IPS-15b (cell line): Measurements from ENCODE around the gene GALNT8.

Experiments
- H3K27me3 ChIP-seq: one replicate; pipeline ENCODE4 v1.6.1; 2013; ENCODE audit warnings: low read length; ENCODE audit not compliant: control insufficient read depth, insufficient read depth
- H3K36me3 ChIP-seq: one replicate; pipeline ENCODE4 v1.6.1; 2013; ENCODE audit warnings: low read length; ENCODE audit not compliant: control insufficient read depth, insufficient read depth
- H3K4me1 ChIP-seq: one replicate; pipeline ENCODE4 v1.6.1; 2013; ENCODE audit warnings: mild to moderate bottlenecking, low read length; ENCODE audit not compliant: control insufficient read depth, insufficient read depth
- H3K4me3 ChIP-seq: one replicate; pipeline ENCODE4 v1.5.1; 2013; ENCODE audit warnings: low read depth, low read length
- H3K9ac ChIP-seq: one replicate; pipeline ENCODE4 v1.6.1; 2013; ENCODE audit warnings: low read depth, mild to moderate bottlenecking, low read length
- H3K9me3 ChIP-seq: one replicate; pipeline ENCODE4 v1.6.1; 2013; ENCODE audit warnings: mild to moderate bottlenecking, low read length; ENCODE audit not compliant: control insufficient read depth, insufficient read depth

GALNT8 gene

DNA sequence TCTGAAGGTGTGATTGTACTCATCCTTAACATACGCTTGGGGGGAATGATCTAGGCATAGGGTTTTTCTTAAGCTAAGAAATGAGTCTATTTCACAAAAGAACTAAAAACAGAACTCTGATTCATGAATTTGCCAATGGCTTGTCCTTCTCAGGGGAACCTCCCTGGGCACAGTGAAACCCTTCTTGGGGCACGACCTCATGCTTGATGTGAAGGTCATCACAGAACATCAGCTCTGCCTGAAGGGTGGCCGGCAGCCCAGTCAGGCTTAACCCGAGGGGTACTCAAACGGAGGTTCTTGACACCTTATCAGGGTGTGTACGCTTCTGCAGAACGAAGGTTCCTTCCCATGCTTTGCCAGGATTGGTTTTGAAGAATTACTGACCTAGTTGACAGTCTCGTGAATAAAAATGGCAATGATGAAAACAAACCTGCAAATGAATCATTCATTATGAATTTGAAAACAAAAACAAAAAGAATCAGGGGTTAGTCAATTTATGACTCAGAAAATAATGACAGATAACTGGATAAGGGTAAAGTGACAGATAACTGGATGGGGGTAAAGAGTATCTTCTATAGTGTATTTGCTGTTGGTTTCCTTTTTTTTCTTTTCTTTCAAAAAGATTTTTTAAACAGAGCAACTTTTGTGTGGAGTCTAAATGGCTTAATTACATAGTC, 86.4 kb downstream of the GALNT8 start:
- H3K4me3 ChIP-seq: no peak overlapping the region
- H3K9me3 ChIP-seq: no peaks in the 10 kb centered on the region
- H3K27me3 ChIP-seq: peaks cover 43% of the 10 kb centered on the region
- H3K9ac ChIP-seq: no peak overlapping the region
- no peaks in the 10 kb centered on the region for H3K36me3 ChIP-seq
- no peaks in the 10 kb centered on the region for H3K4me1 ChIP-seq

DNA sequence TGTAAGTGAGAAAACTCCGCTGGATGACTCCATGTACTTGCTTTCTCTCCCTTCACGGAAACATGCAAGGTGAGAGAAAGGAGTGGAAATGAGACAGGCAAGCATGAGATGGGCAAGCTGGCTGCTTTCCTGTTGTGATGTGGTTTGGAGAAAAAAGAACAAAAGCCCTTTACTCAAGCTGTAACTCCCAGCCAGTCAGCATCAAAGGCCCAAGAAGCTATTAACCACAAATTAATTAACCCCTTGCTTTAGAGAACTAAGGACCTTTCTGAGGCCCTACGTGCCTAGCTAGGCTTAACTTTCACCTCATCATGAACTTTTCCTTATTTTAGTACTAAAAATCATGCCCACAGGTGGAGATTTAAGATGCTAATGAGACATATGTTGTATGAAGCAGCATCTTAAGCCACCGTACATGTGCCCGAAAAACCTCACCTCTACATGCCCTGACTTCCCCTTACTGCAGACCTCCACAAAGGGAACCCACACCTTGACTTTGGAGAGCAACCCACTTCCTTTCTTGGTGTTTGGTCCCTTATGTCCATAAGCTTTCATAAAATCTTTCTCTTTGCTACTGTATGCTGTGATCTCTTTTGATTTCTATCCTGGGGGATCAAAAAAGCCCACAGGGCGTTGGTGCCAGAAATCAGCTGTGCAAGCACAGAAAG, 87.0 kb downstream of the GALNT8 start:
- no peaks in the 10 kb centered on the region for H3K36me3 ChIP-seq
- peaks cover 50% of the 10 kb centered on the region for H3K27me3 ChIP-seq
- H3K4me3 ChIP-seq: no peak overlapping the region
- H3K4me1 ChIP-seq: no peaks in the 10 kb centered on the region
- H3K9me3 ChIP-seq: no peaks in the 10 kb centered on the region
- no peak overlapping the region for H3K9ac ChIP-seq

GRCh38 chr12:4807813-4808212, 87.6 kb downstream of the GALNT8 start:
- H3K9me3 ChIP-seq: no peaks in the 10 kb centered on the region
- no peak overlapping the region for H3K4me3 ChIP-seq
- H3K9ac ChIP-seq: no peak overlapping the region
- H3K36me3 ChIP-seq: no peaks in the 10 kb centered on the region
- no peaks in the 10 kb centered on the region for H3K4me1 ChIP-seq
- peaks cover 51% of the 10 kb centered on the region for H3K27me3 ChIP-seq

DNA sequence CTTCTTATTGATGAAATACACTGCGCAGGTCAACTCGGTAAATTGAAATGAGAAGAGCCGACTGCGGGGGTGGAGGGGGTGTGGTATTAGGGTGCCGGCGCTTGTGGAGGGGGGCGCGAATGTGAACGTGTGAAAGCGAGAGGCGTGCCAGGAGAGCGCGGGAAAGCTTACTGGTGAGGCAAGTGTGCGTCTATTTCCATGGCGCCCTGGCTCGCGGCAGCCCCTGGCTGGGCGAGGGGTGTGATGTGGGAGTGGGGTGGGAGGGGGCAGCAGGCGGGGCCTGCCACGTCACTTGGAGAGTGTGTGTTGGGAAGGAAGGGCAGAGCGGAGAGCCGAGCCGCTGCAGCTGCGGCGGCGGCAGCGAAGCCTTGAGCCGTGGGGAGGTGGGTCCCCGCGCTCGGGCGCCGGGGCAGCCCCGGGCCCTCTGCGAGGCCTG, 88.8 kb downstream of the GALNT8 start:
- no peaks in the 10 kb centered on the region for H3K36me3 ChIP-seq
- H3K4me1 ChIP-seq: no peaks in the 10 kb centered on the region
- H3K27me3 ChIP-seq: peaks cover 51% of the 10 kb centered on the region
- H3K9ac ChIP-seq: peak overlapping the region; percentile 60
- no peaks in the 10 kb centered on the region for H3K9me3 ChIP-seq
- peak overlapping the region; percentile 74 for H3K4me3 ChIP-seq

DNA sequence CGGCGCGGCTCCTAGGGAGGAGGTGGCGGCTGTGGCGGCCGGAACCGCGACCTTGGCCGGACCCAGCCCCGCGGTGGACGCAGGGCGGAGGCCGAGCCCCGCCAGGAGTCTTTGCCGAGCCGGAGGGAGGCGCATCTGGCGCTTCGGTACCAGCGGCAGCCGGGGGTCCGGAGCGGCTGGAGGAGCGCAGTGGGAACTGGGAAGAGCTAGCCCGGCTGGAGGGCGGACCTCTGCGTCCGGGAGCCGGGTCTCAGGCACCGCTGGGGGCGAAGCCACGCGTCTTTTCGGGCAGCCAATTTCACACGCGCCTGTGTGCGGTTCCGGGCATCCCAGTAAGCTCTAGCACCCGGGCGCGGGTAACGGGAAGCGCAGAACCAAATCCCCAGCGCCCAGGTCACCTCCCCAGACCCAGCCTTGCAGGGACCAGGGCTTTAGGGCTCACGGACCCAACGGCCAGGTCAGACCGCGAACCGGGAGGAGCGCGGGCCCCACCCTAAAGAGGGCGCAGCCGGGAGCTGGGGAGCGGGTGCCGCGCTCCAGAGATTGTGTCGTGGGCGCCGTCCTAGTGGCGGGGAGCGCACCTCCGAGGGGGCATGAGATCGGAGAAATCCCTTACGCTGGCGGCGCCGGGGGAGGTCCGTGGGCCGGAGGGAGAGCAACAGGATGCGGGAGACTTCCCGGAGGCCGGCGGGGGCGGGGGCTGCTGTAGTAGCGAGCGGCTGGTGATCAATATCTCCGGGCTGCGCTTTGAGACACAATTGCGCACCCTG, 89.4 kb downstream of the GALNT8 start:
- H3K27me3 ChIP-seq: peaks cover 51% of the 10 kb centered on the region
- H3K9me3 ChIP-seq: no peaks in the 10 kb centered on the region
- peak overlapping the region; percentile 60 for H3K9ac ChIP-seq
- H3K4me1 ChIP-seq: no peaks in the 10 kb centered on the region
- H3K4me3 ChIP-seq: peak overlapping the region; percentile 74
- H3K36me3 ChIP-seq: no peaks in the 10 kb centered on the region

- Histone ChIP-seq H3K4me3 (peak overlapping the region; percentile 74), H3K4me1 (no peaks in the 10 kb centered on the region), H3K9ac (no peak overlapping the region), H3K36me3 (no peaks in the 10 kb centered on the region), H3K27me3 (peaks cover 51% of the 10 kb centered on the region), H3K9me3 (no peaks in the 10 kb centered on the region)
These were observed 90.0 kb downstream of the GALNT8 start for GRCh38 chr12:4810219-4810671.

GRCh38 chr12:4812624-4813327, 92.6 kb downstream of the GALNT8 start:
- H3K9me3 ChIP-seq: no peaks in the 10 kb centered on the region
- H3K36me3 ChIP-seq: no peaks in the 10 kb centered on the region
- H3K4me1 ChIP-seq: no peaks in the 10 kb centered on the region
- no peak overlapping the region for H3K9ac ChIP-seq
- H3K4me3 ChIP-seq: no peak overlapping the region
- peaks cover 36% of the 10 kb centered on the region for H3K27me3 ChIP-seq

GRCh38 chr12:4813741-4814140, 93.5 kb downstream of the GALNT8 start:
- no peak overlapping the region for H3K4me3 ChIP-seq
- no peaks in the 10 kb centered on the region for H3K36me3 ChIP-seq
- no peaks in the 10 kb centered on the region for H3K9me3 ChIP-seq
- H3K4me1 ChIP-seq: no peaks in the 10 kb centered on the region
- peaks cover 27% of the 10 kb centered on the region for H3K27me3 ChIP-seq
- H3K9ac ChIP-seq: no peak overlapping the region

DNA sequence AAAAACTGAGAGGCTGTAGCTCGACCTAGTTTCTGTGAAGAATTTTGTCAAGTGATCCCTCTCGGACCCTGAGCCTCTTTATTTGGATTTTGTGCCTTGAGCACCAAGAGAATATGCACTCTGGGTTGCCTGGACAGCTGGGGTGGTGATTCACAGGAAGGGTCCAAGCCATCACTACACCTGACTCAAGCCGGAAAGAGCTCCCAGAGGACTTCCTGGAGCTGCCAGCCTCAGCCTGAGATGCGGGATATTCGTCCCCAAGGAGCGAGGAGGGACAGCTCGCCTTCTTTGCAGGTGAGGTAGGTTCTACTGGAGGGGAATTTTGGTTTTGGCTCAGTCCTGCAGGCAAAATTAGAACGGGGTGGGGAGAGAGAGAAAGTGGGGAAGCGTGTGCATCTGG, 94.3 kb downstream of the GALNT8 start:
- Histone ChIP-seq H3K36me3 (no peaks in the 10 kb centered on the region), H3K4me3 (no peak overlapping the region), H3K9ac (no peak overlapping the region), H3K27me3 (peaks cover 25% of the 10 kb centered on the region), H3K9me3 (no peaks in the 10 kb centered on the region), H3K4me1 (no peaks in the 10 kb centered on the region)

- no peaks in the 10 kb centered on the region for H3K36me3 ChIP-seq
- no peaks in the 10 kb centered on the region for H3K9me3 ChIP-seq
- H3K4me1 ChIP-seq: no peaks in the 10 kb centered on the region
- no peak overlapping the region for H3K4me3 ChIP-seq
- H3K27me3 ChIP-seq: peaks cover 6% of the 10 kb centered on the region
- H3K9ac ChIP-seq: no peak overlapping the region
These were observed 96.7 kb downstream of the GALNT8 start for GRCh38 chr12:4816744-4817525.

- Histone ChIP-seq H3K36me3 (no peaks in the 10 kb centered on the region), H3K4me3 (no peak overlapping the region), H3K27me3 (peaks cover 2% of the 10 kb centered on the region), H3K4me1 (no peaks in the 10 kb centered on the region), H3K9me3 (no peaks in the 10 kb centered on the region), H3K9ac (no peak overlapping the region)
These were observed 97.7 kb downstream of the GALNT8 start for GRCh38 chr12:4817880-4818279.
